RWPE2 (cell line): ENCODE measurements around the gene TBC1D9B.
"Not testable (repeated sequence)": the region's sequence is repeated elsewhere in the genome, so short reads cannot be mapped to it uniquely, and the experiment has no call there.

Experiments used
- ATAC-seq: fragments of 200-7000 bp; cut with Tn5 transposase; 3 replicates; pipeline ENCODE4 v1.9.1; 2021; ENCODE audit warnings: low read depth
- DNase-seq: peaks from one replicate; pipeline ENCODE4 v3.0.0-alpha.2; 2020; ENCODE audit warnings: low spot score
- H3K27ac ChIP-seq: fragments of 450-650 bp; 2 replicates; pipeline ENCODE4 v1.5.1; 2017; ENCODE audit warnings: mild to moderate bottlenecking; ENCODE audit not compliant: poor library complexity, severe bottlenecking
- H3K27me3 ChIP-seq: fragments of 250-450 bp; sonication (Bioruptor Pico); 2 replicates; pipeline ENCODE4 v1.5.1; 2021; ENCODE audit warnings: mild to moderate bottlenecking, moderate library complexity; ENCODE audit not compliant: insufficient read depth, poor library complexity, severe bottlenecking
- H3K36me3 ChIP-seq: fragments of 250-450 bp; sonication (Bioruptor Pico); 2 replicates; pipeline ENCODE4 v1.5.1; 2020; ENCODE audit warnings: low read depth, mild to moderate bottlenecking, moderate library complexity
- H3K4me1 ChIP-seq: fragments of 250-450 bp; sonication (Bioruptor Pico); 2 replicates; pipeline ENCODE4 v1.5.1; 2021; ENCODE audit warnings: mild to moderate bottlenecking, moderate library complexity; ENCODE audit not compliant: insufficient read depth, poor library complexity, severe bottlenecking
- H3K4me3 ChIP-seq: fragments of 250-450 bp; sonication (Bioruptor Pico); 2 replicates; pipeline ENCODE4 v1.5.1; 2021; ENCODE audit warnings: mild to moderate bottlenecking, moderate library complexity; ENCODE audit not compliant: severe bottlenecking
- H3K9me3 ChIP-seq: fragments of 250-450 bp; sonication (Bioruptor Pico); 2 replicates; pipeline ENCODE4 v1.5.1; 2021; ENCODE audit warnings: mild to moderate bottlenecking, moderate library complexity; ENCODE audit not compliant: severe bottlenecking
- TF ChIP-seq, protein P1 (sequence below): fragments of 450-650 bp; IDR thresholded peaks from one replicate; pipeline ENCODE4 v1.5.1; 2017; ENCODE audit warnings: mild to moderate bottlenecking, moderate library complexity; ENCODE audit not compliant: poor library complexity, severe bottlenecking

The TBC1D9B gene

DNA sequence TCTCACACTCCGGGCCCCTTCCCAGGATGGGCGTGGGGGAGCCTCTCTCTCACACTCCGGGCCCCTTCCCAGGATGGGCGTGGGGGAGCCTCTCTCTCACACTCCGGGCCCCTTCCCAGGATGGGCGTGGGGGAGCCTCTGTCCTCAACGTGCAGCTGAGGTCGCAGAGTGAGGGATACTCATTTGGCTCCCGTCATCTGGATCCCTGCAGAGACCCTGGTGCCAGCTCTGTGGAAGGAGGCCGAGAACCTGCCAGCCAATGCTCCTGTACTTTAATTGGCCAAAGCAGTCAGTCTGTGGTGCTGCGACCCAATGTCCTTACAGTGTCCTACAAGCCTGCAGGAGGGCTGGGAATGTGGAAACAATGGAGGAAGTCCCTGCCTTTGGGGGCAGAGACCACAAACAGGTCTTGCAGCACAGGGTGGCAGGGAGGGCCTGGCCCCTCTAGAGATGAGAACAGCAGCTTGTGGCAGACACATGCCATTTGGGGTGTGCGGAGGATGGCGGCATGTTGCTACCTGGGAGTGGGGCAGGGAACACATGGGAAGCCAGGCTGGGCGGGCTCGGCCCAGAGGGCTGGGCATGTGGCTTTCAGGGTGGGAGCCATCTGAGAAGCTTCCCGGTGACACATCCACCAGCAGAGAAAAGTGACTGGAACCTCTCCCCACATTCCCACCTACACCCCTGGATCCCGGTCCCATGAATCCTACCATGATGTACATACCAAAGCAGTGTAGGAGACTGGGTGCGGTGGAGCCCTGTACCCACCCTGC is 35.5 kb downstream of the TBC1D9B start:
- H3K27me3 ChIP-seq: no peaks in the 10 kb centered on the region
- TF ChIP-seq, protein P1, sequence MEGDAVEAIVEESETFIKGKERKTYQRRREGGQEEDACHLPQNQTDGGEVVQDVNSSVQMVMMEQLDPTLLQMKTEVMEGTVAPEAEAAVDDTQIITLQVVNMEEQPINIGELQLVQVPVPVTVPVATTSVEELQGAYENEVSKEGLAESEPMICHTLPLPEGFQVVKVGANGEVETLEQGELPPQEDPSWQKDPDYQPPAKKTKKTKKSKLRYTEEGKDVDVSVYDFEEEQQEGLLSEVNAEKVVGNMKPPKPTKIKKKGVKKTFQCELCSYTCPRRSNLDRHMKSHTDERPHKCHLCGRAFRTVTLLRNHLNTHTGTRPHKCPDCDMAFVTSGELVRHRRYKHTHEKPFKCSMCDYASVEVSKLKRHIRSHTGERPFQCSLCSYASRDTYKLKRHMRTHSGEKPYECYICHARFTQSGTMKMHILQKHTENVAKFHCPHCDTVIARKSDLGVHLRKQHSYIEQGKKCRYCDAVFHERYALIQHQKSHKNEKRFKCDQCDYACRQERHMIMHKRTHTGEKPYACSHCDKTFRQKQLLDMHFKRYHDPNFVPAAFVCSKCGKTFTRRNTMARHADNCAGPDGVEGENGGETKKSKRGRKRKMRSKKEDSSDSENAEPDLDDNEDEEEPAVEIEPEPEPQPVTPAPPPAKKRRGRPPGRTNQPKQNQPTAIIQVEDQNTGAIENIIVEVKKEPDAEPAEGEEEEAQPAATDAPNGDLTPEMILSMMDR: no peak

GRCh38 chr5:179871533-179871932 is 36.2 kb downstream of the TBC1D9B start:
- not testable (repeated sequence) for H3K27ac ChIP-seq, DNase-seq, H3K4me1 ChIP-seq, H3K9me3 ChIP-seq, H3K4me3 ChIP-seq, H3K27me3 ChIP-seq, ATAC-seq
- peaks cover 59% of the 10 kb centered on the region for H3K36me3 ChIP-seq

More for the DNA sequence above, 35.5 kb downstream of the TBC1D9B start:
- ATAC-seq (no peak), DNase-seq (no peak)
- H3K27ac ChIP-seq: no peak overlapping the region
- H3K9me3 ChIP-seq: no peaks in the 10 kb centered on the region
- H3K4me1 ChIP-seq: no peaks in the 10 kb centered on the region
- H3K4me3 ChIP-seq: no peak overlapping the region
- H3K36me3 ChIP-seq: peaks cover 59% of the 10 kb centered on the region

- Histone ChIP-seq H3K4me1 (peaks cover 4% of the 10 kb centered on the region), H3K9me3 (no peaks in the 10 kb centered on the region), H3K36me3 (peaks cover 56% of the 10 kb centered on the region), H3K27ac (no peak overlapping the region), H3K4me3 (no peak overlapping the region), H3K27me3 (no peaks in the 10 kb centered on the region)
- no peak for DNase-seq
- TF ChIP-seq, protein P1: no peak
- ATAC-seq: no peak
These were observed 36.7 kb downstream of the TBC1D9B start for GRCh38 chr5:179870952-179871351.

DNA sequence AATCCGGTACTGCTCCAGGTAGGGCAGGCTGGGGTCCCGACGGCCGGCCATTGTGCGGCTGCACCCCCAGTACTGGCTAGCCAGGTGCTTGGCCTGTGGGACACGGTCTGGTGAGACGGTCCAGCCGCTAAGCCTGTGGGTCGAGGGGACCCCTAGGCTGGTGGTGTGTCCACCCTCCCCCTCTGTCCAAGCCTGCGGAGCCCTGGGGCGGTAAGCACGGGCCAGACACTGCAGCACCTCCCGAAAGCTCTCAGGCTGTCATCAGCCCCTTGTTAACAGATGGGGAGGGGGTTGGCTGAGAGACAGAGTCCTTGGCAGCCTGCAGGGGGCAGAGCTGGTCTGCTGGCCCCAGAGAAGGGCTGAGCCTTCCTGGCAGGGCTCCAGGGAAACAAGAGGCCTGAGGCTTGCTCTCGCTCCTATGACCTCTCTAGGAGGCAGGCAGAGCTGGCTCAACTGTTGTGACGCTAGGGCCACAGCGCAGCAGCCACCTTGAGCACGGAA is 37.2 kb downstream of the TBC1D9B start:
- Histone ChIP-seq H3K27me3 (no peaks in the 10 kb centered on the region), H3K9me3 (no peaks in the 10 kb centered on the region), H3K4me1 (peaks cover 7% of the 10 kb centered on the region), H3K4me3 (no peak overlapping the region), H3K36me3 (peaks cover 51% of the 10 kb centered on the region), H3K27ac (no peak overlapping the region)
- ATAC-seq (no peak), DNase-seq (no peak)
- TF ChIP-seq, protein P1: no peak

GRCh38 chr5:179869641-179870402 is 37.9 kb downstream of the TBC1D9B start:
- ATAC-seq: no peak
- Histone ChIP-seq H3K4me1 (peaks cover 7% of the 10 kb centered on the region), H3K36me3 (peaks cover 51% of the 10 kb centered on the region), H3K27me3 (no peaks in the 10 kb centered on the region), H3K4me3 (no peak overlapping the region), H3K27ac (no peak overlapping the region), H3K9me3 (no peaks in the 10 kb centered on the region)
- peak; percentile 62 for DNase-seq
- TF ChIP-seq, protein P1: no peak
